SK-N-SH treated with all-trans-retinoic acid at 6 μM for 48 hours (cell line): ENCODE measurements around the gene NRXN3.

ENCODE experiments used
- ATAC-seq: fragments of 200-7000 bp; cut with Tn5 transposase; 3 replicates; pipeline ENCODE4 v1.9.1; 2020; ENCODE audit warnings: mild to moderate bottlenecking, moderate library complexity
- ARNTL ChIP-seq: fragments of 450-650 bp; formaldehyde crosslinking; IDR thresholded peaks from 2 replicates; pipeline ENCODE4 v1.5.0; 2020; ENCODE audit warnings: low read depth, mild to moderate bottlenecking, moderate library complexity, borderline replicate concordance
- BACH2 ChIP-seq: fragments of 250-450 bp; sonication (Bioruptor Pico); IDR thresholded peaks from 2 replicates; pipeline ENCODE4 v1.9.0; 2021; ENCODE audit warnings: mild to moderate bottlenecking, borderline replicate concordance
- CREB5 ChIP-seq: fragments of 250-450 bp; sonication (Bioruptor Pico); IDR thresholded peaks from 2 replicates; pipeline ENCODE4 v1.5.1; 2020; ENCODE audit warnings: low read depth, mild to moderate bottlenecking, moderate library complexity
- CSDC2 ChIP-seq: fragments of 250-450 bp; sonication (Bioruptor Pico); IDR thresholded peaks from 2 replicates; pipeline ENCODE4 v1.5.0; 2020; ENCODE audit warnings: mild to moderate bottlenecking, moderate library complexity
- CSRNP3 ChIP-seq: fragments of 250-450 bp; sonication (Bioruptor Pico); IDR thresholded peaks from 2 replicates; pipeline ENCODE4 v1.5.1; 2021; ENCODE audit warnings: mild to moderate bottlenecking, moderate library complexity
- ESRRG ChIP-seq: fragments of 250-450 bp; sonication (Bioruptor Pico); IDR thresholded peaks from 2 replicates; pipeline ENCODE4 v1.6.1; 2021; ENCODE audit warnings: mild to moderate bottlenecking
- GLIS3 ChIP-seq: fragments of 250-450 bp; sonication (Bioruptor Pico); IDR thresholded peaks from 2 replicates; pipeline ENCODE4 v1.5.0; 2020; ENCODE audit warnings: mild to moderate bottlenecking, moderate library complexity
- ISL1 ChIP-seq: fragments of 250-450 bp; sonication (Bioruptor Pico); IDR thresholded peaks from 2 replicates; pipeline ENCODE4 v2.1.2; 2022; ENCODE audit warnings: mild to moderate bottlenecking, moderate library complexity
- OSR1 ChIP-seq: fragments of 250-450 bp; sonication (Bioruptor Pico); IDR thresholded peaks from 2 replicates; pipeline ENCODE4 v1.8.0; 2022; ENCODE audit warnings: moderate library complexity, mild to moderate bottlenecking, inconsistent platforms
- POU6F1 ChIP-seq: fragments of 250-450 bp; sonication (Bioruptor Pico); IDR thresholded peaks from 2 replicates; pipeline ENCODE4 v1.8.0; 2021; ENCODE audit warnings: low read depth, mild to moderate bottlenecking, moderate library complexity, borderline replicate concordance
- PPARA ChIP-seq: fragments of 250-450 bp; sonication (Bioruptor Pico); IDR thresholded peaks from 2 replicates; pipeline ENCODE4 v1.5.0; 2020; ENCODE audit warnings: mild to moderate bottlenecking, borderline replicate concordance
- RARB ChIP-seq: fragments of 250-450 bp; sonication (Bioruptor Pico); IDR thresholded peaks from 2 replicates; pipeline ENCODE4 v1.8.0; 2021; ENCODE audit warnings: mild to moderate bottlenecking, moderate library complexity
- SNAI2 ChIP-seq: fragments of 250-450 bp; sonication (Bioruptor Pico); IDR thresholded peaks from 2 replicates; pipeline ENCODE4 v1.5.0; 2020; ENCODE audit warnings: mild to moderate bottlenecking, moderate library complexity
- TCF4 ChIP-seq: fragments of 250-450 bp; sonication (Bioruptor Pico); IDR thresholded peaks from 2 replicates; pipeline ENCODE4 v1.8.0; 2021; ENCODE audit warnings: mild to moderate bottlenecking, moderate library complexity, borderline replicate concordance
- TOX ChIP-seq: fragments of 250-450 bp; sonication (Bioruptor Pico); IDR thresholded peaks from 2 replicates; pipeline ENCODE4 v1.8.0; 2021; ENCODE audit warnings: mild to moderate bottlenecking, moderate library complexity, borderline replicate concordance
- TSHZ2 ChIP-seq: fragments of 250-450 bp; sonication (Bioruptor Pico); IDR thresholded peaks from 2 replicates; pipeline ENCODE4 v1.5.0; 2020; ENCODE audit warnings: mild to moderate bottlenecking, moderate library complexity
- ZC3H10 ChIP-seq: fragments of 250-450 bp; sonication (Bioruptor Pico); IDR thresholded peaks from 2 replicates; pipeline ENCODE4 v1.5.1; 2021; ENCODE audit warnings: mild to moderate bottlenecking, moderate library complexity
- ZFP30 ChIP-seq: fragments of 450-650 bp; formaldehyde crosslinking; IDR thresholded peaks from 2 replicates; pipeline ENCODE4 v1.5.0; 2022; ENCODE audit warnings: mild to moderate bottlenecking, moderate library complexity
- ZNF565 ChIP-seq: fragments of 450-650 bp; formaldehyde crosslinking; conservative IDR thresholded peaks from 2 replicates; pipeline ENCODE4 v1.5.0; 2020; ENCODE audit warnings: low read depth, mild to moderate bottlenecking, moderate library complexity
- ZNF70 ChIP-seq: fragments of 450-650 bp; formaldehyde crosslinking; IDR thresholded peaks from 2 replicates; pipeline ENCODE4 v1.5.0; 2020; ENCODE audit warnings: mild to moderate bottlenecking, moderate library complexity
- ZNF8 ChIP-seq: fragments of 450-650 bp; formaldehyde crosslinking; IDR thresholded peaks from 2 replicates; pipeline ENCODE4 v1.5.0; 2020; ENCODE audit warnings: mild to moderate bottlenecking, moderate library complexity

Gene NRXN3

GRCh38 chr14:79568594-79568993 is 1398.4 kb downstream of the NRXN3 start (continued):
- TF ChIP-seq TCF4 (CRISPR knock-in tag) (no peak), ISL1 (CRISPR knock-in tag) (no peak), ZNF70 (CRISPR knock-in tag) (no peak), ZNF8 (no peak), ZFP30 (CRISPR knock-in tag) (no peak), TOX (CRISPR knock-in tag) (no peak), RARB (CRISPR knock-in tag) (no peak)

- no peak for ATAC-seq
- TF ChIP-seq SNAI2 (CRISPR knock-in tag) (no peak), ISL1 (CRISPR knock-in tag) (no peak), POU6F1 (CRISPR knock-in tag) (no peak)
These were observed 1398.9 kb downstream of the NRXN3 start for GRCh38 chr14:79569072-79569471.

- no peak for ATAC-seq
- TF ChIP-seq ZFP30 (CRISPR knock-in tag) (no peak), OSR1 (CRISPR knock-in tag) (no peak), ESRRG (CRISPR knock-in tag) (no peak), PPARA (CRISPR knock-in tag) (no peak), ZNF8 (no peak), SNAI2 (CRISPR knock-in tag) (no peak), BACH2 (no peak), ARNTL (CRISPR knock-in tag) (no peak), TSHZ2 (no peak), CSDC2 (no peak), RARB (CRISPR knock-in tag) (no peak), ZC3H10 (no peak), TOX (CRISPR knock-in tag) (no peak), ZNF565 (CRISPR knock-in tag) (no peak), GLIS3 (CRISPR knock-in tag) (no peak), CSRNP3 (no peak)
These were observed 1400.5 kb downstream of the NRXN3 start for GRCh38 chr14:79570648-79571047.

GRCh38 chr14:79571366-79571765 is 1401.2 kb downstream of the NRXN3 start:
- ATAC-seq = no peak

More at GRCh38 chr14:79571366-79571765, 1401.2 kb downstream of the NRXN3 start:
- TF ChIP-seq ZFP30 (CRISPR knock-in tag) = no peak
- no peak for TF ChIP-seq ZNF70 (CRISPR knock-in tag)
- TF ChIP-seq CREB5 (CRISPR knock-in tag) = no peak
- no peak for TF ChIP-seq ISL1 (CRISPR knock-in tag)
- no peak for TF ChIP-seq RARB (CRISPR knock-in tag)
- no peak for TF ChIP-seq SNAI2 (CRISPR knock-in tag)
- TF ChIP-seq TCF4 (CRISPR knock-in tag) = no peak
- TF ChIP-seq, all 23 proteins: peak for 0
